Hypothalamus (tissue), 51 donors: ENCODE results near the gene ZC3H11A.
"Not testable (repeated sequence)": the region's sequence is repeated elsewhere in the genome, so short reads cannot be mapped to it uniquely, and the experiment has no call there.

Experiments
- DNase-seq, 51 donors: peaks; one replicate each; lab custom pipeline; 2025; lab: John Stamatoyannopoulos, UW

Gene ZC3H11A

GRCh38 chr1:203795441-203796235 is at the start of gene ZC3H11A, which contains the start of gene ZBED6:
Gene ZC3H11A (plus strand): TSS chr1:203795623. CDS start chr1:203817071, 21,448 bp downstream.
Gene ZBED6 (plus strand): TSS chr1:203795623. CDS start chr1:203797523, 1,900 bp downstream.
- peak; percentile 80 to 99 (median 97) for DNase-seq

- DNase-seq = no peak
Observed at GRCh38 chr1:203746281-203746680, 49.1 kb upstream of the ZC3H11A start.

GRCh38 chr1:203751051-203751450 is 44.4 kb upstream of the ZC3H11A start:
- no peak for DNase-seq

- DNase-seq = not testable (repeated sequence)
Observed at GRCh38 chr1:203751618-203752361, 43.6 kb upstream of the ZC3H11A start.

- no peak for DNase-seq
Observed at GRCh38 chr1:203754455-203754864, 41.0 kb upstream of the ZC3H11A start.

GRCh38 chr1:203756036-203756435 is 39.4 kb upstream of the ZC3H11A start:
- no peak for DNase-seq

GRCh38 chr1:203758749-203759148 is 36.7 kb upstream of the ZC3H11A start:
- not testable (repeated sequence) for DNase-seq

GRCh38 chr1:203760506-203760905 is 34.9 kb upstream of the ZC3H11A start:
- no peak for DNase-seq

GRCh38 chr1:203761958-203762357 is 33.5 kb upstream of the ZC3H11A start:
- DNase-seq = not testable (repeated sequence)

- no peak for DNase-seq
Observed at GRCh38 chr1:203763505-203763904, 31.9 kb upstream of the ZC3H11A start.

GRCh38 chr1:203764105-203765028 is 31.1 kb upstream of the ZC3H11A start:
- DNase-seq = no peak

- DNase-seq = no peak
Observed at GRCh38 chr1:203765029-203765837, 30.2 kb upstream of the ZC3H11A start, which contains the start of gene LAX1. Gene LAX1 (plus strand): TSS chr1:203765183. CDS start chr1:203765566, 383 bp downstream.

- no peak for DNase-seq
Observed at GRCh38 chr1:203768256-203768655, 27.2 kb upstream of the ZC3H11A start.

- DNase-seq = peak in 19 of 51 donors; percentile 1 to 60 (median 24)
Observed at GRCh38 chr1:203769505-203770343, 25.7 kb upstream of the ZC3H11A start.

- no peak for DNase-seq
Observed at GRCh38 chr1:203771901-203772301, 23.5 kb upstream of the ZC3H11A start.

- DNase-seq = no peak
Observed at GRCh38 chr1:203772836-203773235, 22.6 kb upstream of the ZC3H11A start.

GRCh38 chr1:203776636-203777035 is 18.8 kb upstream of the ZC3H11A start:
- peak in 25 of 51 donors; percentile 2 to 73 (median 23) for DNase-seq

GRCh38 chr1:203777596-203777995 is 17.8 kb upstream of the ZC3H11A start:
- DNase-seq = no peak

GRCh38 chr1:203778146-203778545 is 17.3 kb upstream of the ZC3H11A start:
- DNase-seq = no peak
